SK-N-SH treated with all-trans-retinoic acid at 6 μM for 48 hours (cell line): ENCODE measurements around the gene NBAS.

Experiments used
- PPARA ChIP-seq: fragments of 250-450 bp; sonication (Bioruptor Pico); IDR thresholded peaks from 2 replicates; pipeline ENCODE4 v1.5.0; 2020; ENCODE audit warnings: mild to moderate bottlenecking, borderline replicate concordance
- TOX ChIP-seq: fragments of 250-450 bp; sonication (Bioruptor Pico); IDR thresholded peaks from 2 replicates; pipeline ENCODE4 v1.8.0; 2021; ENCODE audit warnings: mild to moderate bottlenecking, moderate library complexity, borderline replicate concordance
- ZFP30 ChIP-seq: fragments of 450-650 bp; formaldehyde crosslinking; IDR thresholded peaks from 2 replicates; pipeline ENCODE4 v1.5.0; 2022; ENCODE audit warnings: mild to moderate bottlenecking, moderate library complexity
- TF ChIP-seq, protein P1 (sequence below): fragments of 250-450 bp; sonication (Bioruptor Pico); IDR thresholded peaks from 2 replicates; pipeline ENCODE4 v1.5.1; 2021; ENCODE audit warnings: mild to moderate bottlenecking, moderate library complexity
- TF ChIP-seq, protein P2 (sequence below): fragments of 250-450 bp; sonication (Bioruptor Pico); IDR thresholded peaks from 2 replicates; pipeline ENCODE4 v1.5.0; 2020; ENCODE audit warnings: mild to moderate bottlenecking, moderate library complexity
- TF ChIP-seq, protein P3 (sequence below): fragments of 250-450 bp; sonication (Bioruptor Pico); IDR thresholded peaks from 2 replicates; pipeline ENCODE4 v1.8.0; 2020; ENCODE audit warnings: mild to moderate bottlenecking, moderate library complexity, borderline replicate concordance

DNA sequence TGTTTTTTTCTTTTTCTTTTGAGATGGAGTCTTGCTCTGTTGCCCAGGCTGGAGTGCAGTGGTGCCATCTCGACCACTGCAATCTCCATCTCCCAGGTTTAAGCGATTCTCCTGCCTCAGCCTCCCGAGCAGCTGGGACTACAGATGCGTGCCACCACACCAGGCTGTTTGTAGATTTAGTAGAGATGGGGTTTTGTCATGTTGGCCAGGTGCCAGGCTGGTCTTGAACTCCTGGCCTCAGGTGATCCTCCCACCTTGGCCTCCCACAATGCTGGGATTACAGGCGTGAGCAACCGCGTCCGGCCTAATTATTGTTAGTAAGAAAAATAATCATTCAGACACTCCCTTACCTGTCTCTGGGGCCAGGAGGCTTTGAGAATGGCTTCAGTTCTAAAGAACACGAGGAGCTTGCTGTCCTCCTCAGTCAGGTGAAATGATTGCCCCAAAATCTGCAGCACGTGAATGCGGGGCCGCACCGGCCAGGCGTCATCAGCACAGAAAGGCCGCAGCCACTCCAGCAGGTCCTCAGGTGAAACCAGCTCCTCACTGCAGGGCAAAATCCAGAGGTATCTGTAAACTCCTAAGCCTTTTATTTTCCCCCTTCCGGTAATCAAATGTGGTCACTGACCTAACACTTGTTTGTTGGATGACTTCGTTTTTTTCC is 342.6 kb downstream of the NBAS start:
- TF ChIP-seq PPARA (CRISPR knock-in tag): no peak
- TF ChIP-seq TOX: no peak
- no peak for TF ChIP-seq ZFP30
- TF ChIP-seq, protein P1, sequence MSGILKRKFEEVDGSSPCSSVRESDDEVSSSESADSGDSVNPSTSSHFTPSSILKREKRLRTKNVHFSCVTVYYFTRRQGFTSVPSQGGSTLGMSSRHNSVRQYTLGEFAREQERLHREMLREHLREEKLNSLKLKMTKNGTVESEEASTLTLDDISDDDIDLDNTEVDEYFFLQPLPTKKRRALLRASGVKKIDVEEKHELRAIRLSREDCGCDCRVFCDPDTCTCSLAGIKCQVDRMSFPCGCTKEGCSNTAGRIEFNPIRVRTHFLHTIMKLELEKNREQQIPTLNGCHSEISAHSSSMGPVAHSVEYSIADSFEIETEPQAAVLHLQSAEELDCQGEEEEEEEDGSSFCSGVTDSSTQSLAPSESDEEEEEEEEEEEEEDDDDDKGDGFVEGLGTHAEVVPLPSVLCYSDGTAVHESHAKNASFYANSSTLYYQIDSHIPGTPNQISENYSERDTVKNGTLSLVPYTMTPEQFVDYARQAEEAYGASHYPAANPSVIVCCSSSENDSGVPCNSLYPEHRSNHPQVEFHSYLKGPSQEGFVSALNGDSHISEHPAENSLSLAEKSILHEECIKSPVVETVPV: no peak
- TF ChIP-seq, protein P2, sequence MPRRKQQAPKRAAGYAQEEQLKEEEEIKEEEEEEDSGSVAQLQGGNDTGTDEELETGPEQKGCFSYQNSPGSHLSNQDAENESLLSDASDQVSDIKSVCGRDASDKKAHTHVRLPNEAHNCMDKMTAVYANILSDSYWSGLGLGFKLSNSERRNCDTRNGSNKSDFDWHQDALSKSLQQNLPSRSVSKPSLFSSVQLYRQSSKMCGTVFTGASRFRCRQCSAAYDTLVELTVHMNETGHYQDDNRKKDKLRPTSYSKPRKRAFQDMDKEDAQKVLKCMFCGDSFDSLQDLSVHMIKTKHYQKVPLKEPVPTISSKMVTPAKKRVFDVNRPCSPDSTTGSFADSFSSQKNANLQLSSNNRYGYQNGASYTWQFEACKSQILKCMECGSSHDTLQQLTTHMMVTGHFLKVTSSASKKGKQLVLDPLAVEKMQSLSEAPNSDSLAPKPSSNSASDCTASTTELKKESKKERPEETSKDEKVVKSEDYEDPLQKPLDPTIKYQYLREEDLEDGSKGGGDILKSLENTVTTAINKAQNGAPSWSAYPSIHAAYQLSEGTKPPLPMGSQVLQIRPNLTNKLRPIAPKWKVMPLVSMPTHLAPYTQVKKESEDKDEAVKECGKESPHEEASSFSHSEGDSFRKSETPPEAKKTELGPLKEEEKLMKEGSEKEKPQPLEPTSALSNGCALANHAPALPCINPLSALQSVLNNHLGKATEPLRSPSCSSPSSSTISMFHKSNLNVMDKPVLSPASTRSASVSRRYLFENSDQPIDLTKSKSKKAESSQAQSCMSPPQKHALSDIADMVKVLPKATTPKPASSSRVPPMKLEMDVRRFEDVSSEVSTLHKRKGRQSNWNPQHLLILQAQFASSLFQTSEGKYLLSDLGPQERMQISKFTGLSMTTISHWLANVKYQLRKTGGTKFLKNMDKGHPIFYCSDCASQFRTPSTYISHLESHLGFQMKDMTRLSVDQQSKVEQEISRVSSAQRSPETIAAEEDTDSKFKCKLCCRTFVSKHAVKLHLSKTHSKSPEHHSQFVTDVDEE (CRISPR knock-in tag): no peak
- TF ChIP-seq, protein P3, sequence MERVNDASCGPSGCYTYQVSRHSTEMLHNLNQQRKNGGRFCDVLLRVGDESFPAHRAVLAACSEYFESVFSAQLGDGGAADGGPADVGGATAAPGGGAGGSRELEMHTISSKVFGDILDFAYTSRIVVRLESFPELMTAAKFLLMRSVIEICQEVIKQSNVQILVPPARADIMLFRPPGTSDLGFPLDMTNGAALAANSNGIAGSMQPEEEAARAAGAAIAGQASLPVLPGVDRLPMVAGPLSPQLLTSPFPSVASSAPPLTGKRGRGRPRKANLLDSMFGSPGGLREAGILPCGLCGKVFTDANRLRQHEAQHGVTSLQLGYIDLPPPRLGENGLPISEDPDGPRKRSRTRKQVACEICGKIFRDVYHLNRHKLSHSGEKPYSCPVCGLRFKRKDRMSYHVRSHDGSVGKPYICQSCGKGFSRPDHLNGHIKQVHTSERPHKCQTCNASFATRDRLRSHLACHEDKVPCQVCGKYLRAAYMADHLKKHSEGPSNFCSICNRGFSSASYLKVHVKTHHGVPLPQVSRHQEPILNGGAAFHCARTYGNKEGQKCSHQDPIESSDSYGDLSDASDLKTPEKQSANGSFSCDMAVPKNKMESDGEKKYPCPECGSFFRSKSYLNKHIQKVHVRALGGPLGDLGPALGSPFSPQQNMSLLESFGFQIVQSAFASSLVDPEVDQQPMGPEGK (CRISPR knock-in tag): no peak
